DMS79 (cell line): ENCODE measurements around the gene MRPL1.

Source experiments
- DNase-seq: peaks from one replicate; lab custom pipeline; 2025; lab: John Stamatoyannopoulos, UW

The MRPL1 gene

GRCh38 chr4:77862478-77863216 is at the start of gene MRPL1:
Gene MRPL1 (plus strand): TSS chr4:77862830. CDS start chr4:77862849, 19 bp downstream.
- DNase-seq = peak; percentile 93

GRCh38 chr4:77815636-77816035 is 47.0 kb upstream of the MRPL1 start:
- DNase-seq = no peak

GRCh38 chr4:77816546-77816945 is 46.1 kb upstream of the MRPL1 start:
- no peak for DNase-seq

- no peak for DNase-seq
Measured at GRCh38 chr4:77817304-77818072, 45.1 kb upstream of the MRPL1 start.

GRCh38 chr4:77818073-77818601 is 44.5 kb upstream of the MRPL1 start:
- peak; percentile 52 for DNase-seq

GRCh38 chr4:77818602-77819403 is 43.8 kb upstream of the MRPL1 start, which contains the start of gene CNOT6L:
Gene CNOT6L (minus strand): TSS chr4:77819368. CDS start chr4:77819308, 60 bp downstream.
- DNase-seq = peak; percentile 24

- no peak for DNase-seq
Measured at GRCh38 chr4:77819404-77819842, 43.2 kb upstream of the MRPL1 start.

GRCh38 chr4:77819843-77820648 is 42.6 kb upstream of the MRPL1 start:
- DNase-seq = peak; percentile 63

GRCh38 chr4:77820649-77821561 is 41.7 kb upstream of the MRPL1 start:
- DNase-seq = no peak

- no peak for DNase-seq
Measured at GRCh38 chr4:77821775-77822174, 40.9 kb upstream of the MRPL1 start.

- no peak for DNase-seq
Measured at GRCh38 chr4:77826275-77826674, 36.4 kb upstream of the MRPL1 start.

GRCh38 chr4:77827343-77827742 is 35.3 kb upstream of the MRPL1 start:
- no peak for DNase-seq

GRCh38 chr4:77833126-77833724 is 29.4 kb upstream of the MRPL1 start:
- no peak for DNase-seq

- DNase-seq = no peak
Measured at GRCh38 chr4:77834403-77834802, 28.2 kb upstream of the MRPL1 start.

GRCh38 chr4:77843628-77844027 is 19.0 kb upstream of the MRPL1 start:
- no peak for DNase-seq

GRCh38 chr4:77844363-77844762 is 18.3 kb upstream of the MRPL1 start:
- no peak for DNase-seq

- DNase-seq = no peak
Measured at GRCh38 chr4:77845400-77845799, 17.2 kb upstream of the MRPL1 start.

GRCh38 chr4:77845929-77846328 is 16.7 kb upstream of the MRPL1 start:
- DNase-seq = no peak

- DNase-seq = no peak
Measured at GRCh38 chr4:77848508-77848907, 14.1 kb upstream of the MRPL1 start.
